ENCODE results near the gene KIF5B.
"Not testable (repeated sequence)": the region's sequence is repeated elsewhere in the genome, so short reads cannot be mapped to it uniquely, and the experiment has no call there.

KIF5B gene

DNA sequence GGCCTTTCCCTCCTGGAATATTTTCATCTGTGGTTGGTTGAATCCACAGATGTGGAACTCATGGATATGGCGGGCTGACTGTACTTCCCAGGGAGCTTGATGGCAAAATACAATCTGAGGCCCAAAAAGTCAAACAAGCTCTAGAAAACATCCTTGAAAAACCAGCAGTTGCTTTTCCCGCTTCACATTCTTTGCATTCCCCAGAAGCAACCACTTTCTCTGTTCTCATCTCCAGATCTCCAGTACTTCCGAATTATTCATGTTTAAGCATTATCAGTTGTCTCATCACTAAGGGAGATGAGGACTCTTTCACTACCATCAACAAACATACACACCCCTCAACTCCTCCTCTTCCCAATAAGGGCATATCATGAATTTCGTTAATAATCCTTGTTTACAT, 55.3 kb downstream of the KIF5B start:
- TF ChIP-seq, protein P1, sequence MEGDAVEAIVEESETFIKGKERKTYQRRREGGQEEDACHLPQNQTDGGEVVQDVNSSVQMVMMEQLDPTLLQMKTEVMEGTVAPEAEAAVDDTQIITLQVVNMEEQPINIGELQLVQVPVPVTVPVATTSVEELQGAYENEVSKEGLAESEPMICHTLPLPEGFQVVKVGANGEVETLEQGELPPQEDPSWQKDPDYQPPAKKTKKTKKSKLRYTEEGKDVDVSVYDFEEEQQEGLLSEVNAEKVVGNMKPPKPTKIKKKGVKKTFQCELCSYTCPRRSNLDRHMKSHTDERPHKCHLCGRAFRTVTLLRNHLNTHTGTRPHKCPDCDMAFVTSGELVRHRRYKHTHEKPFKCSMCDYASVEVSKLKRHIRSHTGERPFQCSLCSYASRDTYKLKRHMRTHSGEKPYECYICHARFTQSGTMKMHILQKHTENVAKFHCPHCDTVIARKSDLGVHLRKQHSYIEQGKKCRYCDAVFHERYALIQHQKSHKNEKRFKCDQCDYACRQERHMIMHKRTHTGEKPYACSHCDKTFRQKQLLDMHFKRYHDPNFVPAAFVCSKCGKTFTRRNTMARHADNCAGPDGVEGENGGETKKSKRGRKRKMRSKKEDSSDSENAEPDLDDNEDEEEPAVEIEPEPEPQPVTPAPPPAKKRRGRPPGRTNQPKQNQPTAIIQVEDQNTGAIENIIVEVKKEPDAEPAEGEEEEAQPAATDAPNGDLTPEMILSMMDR (IDR thresholded peaks at IDR 0.05; ENCODE audit: low read depth, low read length): no peak
- TF ChIP-seq MYC (IDR thresholded peaks at IDR 0.05; ENCODE audit: low read depth, low read length) (no peak), POLR2A (IDR thresholded peaks at IDR 0.05; ENCODE audit: extremely low read depth, insufficient read length) (no peak)
- TF ChIP-seq, protein P2, sequence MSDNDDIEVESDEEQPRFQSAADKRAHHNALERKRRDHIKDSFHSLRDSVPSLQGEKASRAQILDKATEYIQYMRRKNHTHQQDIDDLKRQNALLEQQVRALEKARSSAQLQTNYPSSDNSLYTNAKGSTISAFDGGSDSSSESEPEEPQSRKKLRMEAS (IDR thresholded peaks at IDR 0.05; ENCODE audit: low read depth, low read length): no peak

DNA sequence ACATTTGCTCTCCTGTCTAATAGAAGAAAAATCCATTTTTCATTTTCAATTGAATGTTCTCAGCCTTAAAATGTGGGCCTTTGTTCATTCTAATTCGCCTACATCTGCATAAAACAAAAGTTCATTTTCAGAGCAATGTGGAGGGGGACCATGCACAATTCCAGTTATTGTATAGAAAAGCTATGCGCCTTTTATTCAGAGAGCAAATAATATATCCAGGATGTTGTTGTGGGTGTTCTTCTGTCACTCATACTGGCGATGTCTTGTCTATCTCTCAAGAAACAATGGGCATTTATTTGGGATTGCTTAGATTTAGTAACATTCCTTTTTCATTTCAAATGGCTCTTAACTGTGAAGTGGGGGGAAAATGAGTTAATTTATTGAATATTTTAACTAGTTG, 56.4 kb downstream of the KIF5B start:
- TF ChIP-seq, protein P2 (IDR thresholded peaks at IDR 0.05; ENCODE audit: low read depth, low read length): no peak
- TF ChIP-seq MYC (IDR thresholded peaks at IDR 0.05; ENCODE audit: low read depth, low read length) (no peak), POLR2A (IDR thresholded peaks at IDR 0.05; ENCODE audit: extremely low read depth, insufficient read length) (no peak)
- TF ChIP-seq, protein P1 (IDR thresholded peaks at IDR 0.05; ENCODE audit: low read depth, low read length): no peak
- no peak overlapping the region for H3K4me3 ChIP-seq (ENCODE audit: low read depth, low read length)
- no peak for DNase-seq (ENCODE audit: low read depth)

More for the DNA sequence above, 55.3 kb downstream of the KIF5B start:
- no peak for DNase-seq (ENCODE audit: low read depth)
- no peak overlapping the region for H3K4me3 ChIP-seq (ENCODE audit: low read depth, low read length)

DNA sequence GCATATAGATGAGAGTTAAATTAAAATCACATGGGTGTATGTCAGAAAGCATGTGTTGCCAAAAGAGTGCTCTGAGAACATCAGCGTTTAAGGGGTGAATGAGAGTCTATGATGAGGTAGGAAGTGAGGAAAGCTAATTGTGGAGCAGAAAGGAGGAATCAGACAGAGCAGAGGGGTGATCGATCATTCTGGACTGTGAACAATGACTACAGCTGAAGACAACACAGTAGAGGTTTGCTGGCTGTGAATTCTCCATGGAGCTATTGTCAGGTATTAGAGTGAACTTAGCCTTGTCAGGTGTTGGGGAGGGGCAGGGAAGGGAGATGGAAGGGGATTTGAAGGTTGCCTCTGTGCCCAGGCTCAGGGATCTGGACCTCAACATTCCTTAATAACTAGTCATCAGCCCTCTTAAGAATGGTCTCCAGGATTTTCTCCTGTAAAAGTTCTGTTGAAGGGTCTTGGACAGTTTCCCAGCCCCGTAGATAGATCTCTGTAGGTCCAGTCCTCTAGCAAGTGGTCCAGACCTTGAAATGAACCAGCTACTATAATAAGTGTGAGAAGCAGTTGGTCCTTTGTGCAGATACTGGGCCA, 57.1 kb downstream of the KIF5B start:
- DNase-seq (ENCODE audit: low read depth): no peak
- TF ChIP-seq POLR2A (IDR thresholded peaks at IDR 0.05; ENCODE audit: extremely low read depth, insufficient read length) (no peak), MYC (IDR thresholded peaks at IDR 0.05; ENCODE audit: low read depth, low read length) (no peak)
- TF ChIP-seq, protein P2 (IDR thresholded peaks at IDR 0.05; ENCODE audit: low read depth, low read length): no peak
- TF ChIP-seq, protein P1 (IDR thresholded peaks at IDR 0.05; ENCODE audit: low read depth, low read length): no peak
- H3K4me3 ChIP-seq (ENCODE audit: low read depth, low read length): no peak overlapping the region

DNA sequence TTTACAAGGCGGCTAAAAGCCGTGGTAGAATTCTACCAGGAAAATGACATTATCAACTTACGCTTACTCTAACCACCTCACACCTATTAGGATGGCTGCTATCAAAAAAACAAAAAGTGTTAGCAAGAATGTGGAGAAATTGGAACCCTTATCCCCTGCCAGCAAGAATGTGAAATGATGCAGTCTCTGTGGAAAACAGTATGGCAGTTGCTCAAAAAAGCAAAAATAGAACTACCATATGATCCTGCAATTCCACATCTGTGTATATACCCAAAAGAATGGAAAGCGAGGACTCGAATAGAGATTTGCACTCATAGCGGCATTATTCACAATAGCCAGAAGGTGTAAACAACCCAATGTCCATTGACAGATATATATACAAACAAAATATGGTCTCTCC, 61.3 kb downstream of the KIF5B start:
- TF ChIP-seq, protein P2 (IDR thresholded peaks at IDR 0.05; ENCODE audit: low read depth, low read length): no peak
- TF ChIP-seq, protein P1 (IDR thresholded peaks at IDR 0.05; ENCODE audit: low read depth, low read length): no peak
- no peak for TF ChIP-seq MYC (IDR thresholded peaks at IDR 0.05; ENCODE audit: low read depth, low read length)

DNA sequence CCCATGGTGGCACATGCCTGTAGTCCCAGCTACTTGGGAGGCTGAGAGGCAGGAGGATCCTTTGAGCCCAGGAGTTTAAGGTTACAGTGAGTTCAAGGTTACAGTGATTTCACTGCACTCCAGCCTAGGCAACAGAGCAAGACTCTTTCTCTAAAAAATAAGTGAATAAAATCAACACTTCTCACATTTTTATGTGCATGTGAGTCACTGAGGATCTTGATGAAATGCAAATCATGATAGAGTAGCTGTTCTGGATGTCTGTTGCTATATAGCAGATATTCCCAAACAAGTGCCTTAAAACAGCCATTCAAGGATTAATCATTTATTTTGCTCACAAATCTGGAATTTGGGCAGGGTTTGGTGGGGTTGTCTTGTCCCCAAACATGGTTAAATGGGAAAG, 65.3 kb downstream of the KIF5B start:
- no peak overlapping the region for H3K4me3 ChIP-seq (ENCODE audit: low read depth, low read length)
- DNase-seq (ENCODE audit: low read depth): no peak
- TF ChIP-seq, protein P1 (IDR thresholded peaks at IDR 0.05; ENCODE audit: low read depth, low read length): no peak
- no peak for TF ChIP-seq MYC (IDR thresholded peaks at IDR 0.05; ENCODE audit: low read depth, low read length)
- TF ChIP-seq, protein P2 (IDR thresholded peaks at IDR 0.05; ENCODE audit: low read depth, low read length): no peak

More for the DNA sequence above, 61.3 kb downstream of the KIF5B start:
- no peak overlapping the region for H3K4me3 ChIP-seq (ENCODE audit: low read depth, low read length)
- DNase-seq (ENCODE audit: low read depth): no peak

DNA sequence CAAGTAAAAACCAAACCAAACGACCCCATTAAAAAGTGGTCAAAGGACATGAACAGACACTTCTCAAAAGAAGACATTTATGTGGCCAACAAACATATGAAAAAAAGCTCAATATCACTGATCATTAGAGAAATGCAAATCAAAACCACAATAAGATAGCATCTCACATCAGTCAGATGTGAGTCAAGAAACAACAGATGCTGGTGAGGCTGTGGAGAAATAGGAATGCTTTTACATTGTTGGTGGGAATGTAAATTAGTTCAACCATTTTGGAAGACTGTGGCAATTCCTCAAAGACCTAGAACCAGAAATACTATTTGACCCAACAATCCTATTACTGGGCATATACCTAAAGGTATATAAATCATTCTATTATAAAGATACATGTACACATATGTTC, 68.4 kb downstream of the KIF5B start:
- H3K4me3 ChIP-seq (ENCODE audit: low read depth, low read length); DNase-seq (ENCODE audit: low read depth): not testable (repeated sequence)
